Measurements from ENCODE around the gene ADAMTS13. TPM values are rescaled to one million over a fixed set of nuclear protein-coding genes. Genes with fewer than 3 reads are reported as not detected.

ADAMTS13 gene
- total RNA-seq, 1 donor from 2014 or later = 3.5 TPM

DNA sequence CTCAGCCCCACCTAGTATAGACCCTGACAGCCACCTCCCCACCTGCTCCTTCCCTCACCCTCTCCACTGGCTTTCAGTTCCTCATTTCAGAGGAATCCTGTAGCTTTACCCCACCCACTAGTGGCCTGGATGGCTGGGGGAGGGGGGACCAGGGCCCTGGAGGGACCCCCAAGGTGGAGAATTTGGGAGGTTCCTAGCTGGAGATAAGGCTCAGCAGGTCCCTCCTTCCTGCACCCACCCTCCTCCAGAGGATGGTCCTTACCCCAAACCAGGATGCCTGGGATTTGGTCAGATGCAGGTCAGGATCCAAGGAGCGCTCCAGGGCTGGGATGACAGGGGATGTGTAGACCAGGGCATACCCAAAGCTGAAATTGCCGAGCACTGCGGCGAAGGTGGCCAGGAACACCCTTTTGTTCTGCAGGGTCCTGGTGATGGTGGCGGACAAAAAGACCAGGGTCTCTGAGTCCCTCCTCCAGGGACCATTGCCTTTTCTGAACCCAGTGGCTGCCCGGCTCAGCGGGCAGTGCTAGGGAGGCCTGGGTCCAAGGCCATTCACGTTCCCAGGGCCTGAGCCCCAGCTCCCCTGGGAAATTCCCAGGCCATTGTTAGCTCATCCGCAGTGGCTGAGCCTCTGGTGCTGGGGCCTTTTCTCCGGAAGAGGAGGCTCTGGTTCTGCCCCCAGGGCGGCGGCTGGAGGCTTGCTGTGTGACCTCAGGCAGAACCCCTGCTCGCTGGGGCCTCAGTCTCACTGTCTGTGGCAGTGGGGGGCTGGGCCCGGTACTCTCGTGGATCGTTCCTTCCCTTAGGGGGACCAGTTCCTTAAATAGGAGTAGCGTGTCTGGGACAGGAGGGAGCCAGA is 56.1 kb downstream of the ADAMTS13 start:
- Histone ChIP-seq H3K36me3 (peaks cover 0 to 2% of the 10 kb centered on the region in 2 donors), H3K4me3 (peak overlapping the region; percentile 44 to 80), H3K4me1 (peaks cover 6 to 17% of the 10 kb centered on the region in 2 donors), H3K27ac (peak overlapping the region; percentile 50 to 64), H3K27me3 (no peaks in the 10 kb centered on the region), H3K9me3 (no peaks in the 10 kb centered on the region)
- intact Hi-C loops (cut with DNase I) = loop anchor here (2.0 kb wide), 1 partner anchor 59 kb away; the partner anchor contains the start of gene REXO4
- TF ChIP-seq CTCF (IDR thresholded peaks at IDR 0.05) = no peak
- no peak for DNase-seq (ENCODE audit: low spot score in 2 of 2)

DNA sequence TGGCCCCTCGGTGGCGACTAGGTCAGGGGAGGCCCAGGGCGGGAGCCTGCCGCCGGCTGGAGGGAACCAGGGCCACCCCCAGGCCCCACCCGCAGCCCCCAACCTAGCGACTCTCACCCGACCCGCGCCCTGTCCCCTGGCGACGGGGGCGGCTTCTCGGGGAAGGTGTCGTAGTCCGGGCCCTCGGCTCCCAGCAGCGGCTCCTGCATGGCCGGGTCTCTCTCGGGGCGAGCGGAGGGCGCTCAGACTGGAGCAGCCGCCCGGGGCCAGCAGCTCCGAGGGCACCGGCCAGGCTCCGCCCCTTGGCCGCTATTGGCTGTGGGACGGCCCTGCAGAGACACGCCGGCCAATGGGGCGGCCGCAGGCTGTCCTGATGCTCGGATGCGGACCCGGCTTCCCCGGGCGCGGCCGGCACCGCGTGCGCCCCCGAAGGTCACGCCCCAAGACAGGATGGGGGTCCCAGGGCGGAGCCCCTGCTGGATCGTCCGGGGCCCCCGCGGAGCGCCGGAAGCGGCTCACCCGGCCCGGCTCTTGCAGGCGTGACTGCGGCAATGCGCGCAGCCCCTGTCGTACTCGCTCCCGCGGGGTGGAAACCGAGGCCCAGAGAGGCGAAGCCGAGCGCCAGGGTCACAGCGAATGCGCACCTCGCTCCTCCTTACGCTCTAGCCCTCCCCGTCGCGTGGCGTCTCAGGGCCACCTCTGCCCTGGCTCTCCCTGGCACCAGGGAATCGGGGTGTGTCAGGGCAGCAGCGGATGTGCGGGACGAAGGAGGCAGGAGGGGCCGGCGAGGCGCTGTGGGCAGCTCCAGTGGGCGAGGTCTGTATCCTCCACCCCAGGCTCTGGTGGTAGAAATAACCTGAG is 56.9 kb downstream of the ADAMTS13 start, which contains the start of gene SLC2A6:
TSS of gene SLC2A6 (minus strand) at position 249 of the 861 bp plus-strand sequence. CDS start at position 209, 40 bp downstream.
- peak within 1 kb of the TSS; percentile 44 to 80 for H3K4me3 ChIP-seq
- peaks cover 6 to 17% of the 10 kb centered on the region in 2 donors for H3K4me1 ChIP-seq
- no peaks in the 10 kb centered on the region for H3K9me3 ChIP-seq
- peak within 1 kb of the TSS; percentile 50 to 64 for H3K27ac ChIP-seq
- TF ChIP-seq CTCF (IDR thresholded peaks at IDR 0.05) = no peak
- DNase-seq (ENCODE audit: low spot score in 2 of 2) = peak; percentile 52 to 93
- peaks cover 0 to under 1% of the 10 kb centered on the region in 2 donors for H3K36me3 ChIP-seq
- H3K27me3 ChIP-seq = no peaks in the 10 kb centered on the region
- intact Hi-C loops (cut with DNase I) = loop anchor here (1.0 to 2.0 kb wide), 2 partner anchors 20 to 60 kb away; partner anchors contain the start of genes CACFD1 and REXO4

GRCh38 chr9:133483611-133484010 is 61.4 kb downstream of the ADAMTS13 start:
- TF ChIP-seq CTCF (IDR thresholded peaks at IDR 0.05) = no peak
- intact Hi-C loops (cut with DNase I) = no loop called here
- DNase-seq (ENCODE audit: low spot score in 2 of 2) = no peak
- H3K4me3 ChIP-seq = no peak overlapping the region
- no peaks in the 10 kb centered on the region for H3K36me3 ChIP-seq
- H3K9me3 ChIP-seq = no peaks in the 10 kb centered on the region
- no peaks in the 10 kb centered on the region for H3K27me3 ChIP-seq
- no peak overlapping the region for H3K27ac ChIP-seq
- peaks cover 2 to 12% of the 10 kb centered on the region in 2 donors for H3K4me1 ChIP-seq

GRCh38 chr9:133484671-133485437 is 62.7 kb downstream of the ADAMTS13 start:
- peaks cover 0 to 4% of the 10 kb centered on the region in 2 donors for H3K4me1 ChIP-seq
- intact Hi-C loops (cut with DNase I) = loop anchor here (5.0 kb wide), 2 partner anchors 128 to 303 kb away; partner anchors contain the start of genes SURF1 and SURF2
- no peaks in the 10 kb centered on the region for H3K36me3 ChIP-seq
- H3K9me3 ChIP-seq = no peaks in the 10 kb centered on the region
- no peak for TF ChIP-seq CTCF (IDR thresholded peaks at IDR 0.05)
- no peak overlapping the region for H3K4me3 ChIP-seq
- H3K27me3 ChIP-seq = no peaks in the 10 kb centered on the region
- no peak for DNase-seq (ENCODE audit: low spot score in 2 of 2)
- no peak overlapping the region for H3K27ac ChIP-seq
